ACC112 (cell line): Measurements from ENCODE around the gene AGBL1.

Source experiments
- H2AFZ ChIP-seq: fragments of 200-600 bp; sonication (generic); one replicate; pipeline ENCODE4 v1.6.0; 2017; ENCODE audit warnings: antibody characterized with exemption, low read length; ENCODE audit not compliant: unreplicated experiment
- H3K27ac ChIP-seq: fragments of 200-600 bp; sonication (generic); 2 replicates; pipeline ENCODE4 v1.5.1; 2014; ENCODE audit warnings: low read depth, mild to moderate bottlenecking, antibody characterized with exemption, low read length, moderate library complexity
- H3K27me3 ChIP-seq: fragments of 200-600 bp; sonication (generic); 2 replicates; pipeline ENCODE4 v1.6.1; 2014; ENCODE audit warnings: mild to moderate bottlenecking, antibody characterized with exemption, low read length, moderate library complexity, mixed read lengths; ENCODE audit not compliant: insufficient read depth
- H3K36me3 ChIP-seq: fragments of 200-600 bp; sonication (generic); 2 replicates; pipeline ENCODE4 v1.6.1; 2016; ENCODE audit warnings: mild to moderate bottlenecking, antibody characterized with exemption, low read length, moderate library complexity, mixed read lengths; ENCODE audit not compliant: insufficient read depth
- H3K4me1 ChIP-seq: fragments of 200-600 bp; sonication (generic); one replicate; pipeline ENCODE4 v1.6.1; 2016; ENCODE audit warnings: low read length, mixed read lengths; ENCODE audit not compliant: insufficient read depth, unreplicated experiment, control insufficient read depth
- H3K4me3 ChIP-seq: fragments of 200-600 bp; sonication (generic); 2 replicates; pipeline ENCODE4 v1.5.1; 2014; ENCODE audit warnings: mild to moderate bottlenecking, low read depth, low read length
- H3K79me2 ChIP-seq: fragments of 200-600 bp; sonication (generic); one replicate; pipeline ENCODE4 v1.6.0; 2016; ENCODE audit warnings: low read length; ENCODE audit not compliant: control insufficient read depth, unreplicated experiment, insufficient read depth

AGBL1 gene

DNA sequence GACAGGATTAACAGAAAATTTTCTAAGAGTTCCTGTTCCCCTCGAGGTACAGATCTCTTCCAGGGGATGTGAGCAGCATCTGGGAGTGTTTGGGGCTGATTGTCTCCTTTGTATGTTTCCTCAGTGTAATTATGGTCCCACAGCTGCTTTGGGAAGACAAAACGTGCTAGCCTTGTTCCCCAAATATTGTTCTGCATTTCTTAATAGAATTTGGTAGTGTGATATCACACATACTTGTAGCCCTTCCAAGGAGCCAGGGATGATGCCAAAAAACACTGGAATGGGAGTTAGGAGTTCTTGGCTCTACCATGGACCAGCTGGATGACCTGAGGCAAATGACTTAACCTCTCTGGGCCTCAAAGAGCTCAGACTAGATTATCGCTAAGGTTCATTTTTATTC, 19.0 kb upstream of the AGBL1 start:
- H3K4me1 ChIP-seq = no peaks in the 10 kb centered on the region

DNA sequence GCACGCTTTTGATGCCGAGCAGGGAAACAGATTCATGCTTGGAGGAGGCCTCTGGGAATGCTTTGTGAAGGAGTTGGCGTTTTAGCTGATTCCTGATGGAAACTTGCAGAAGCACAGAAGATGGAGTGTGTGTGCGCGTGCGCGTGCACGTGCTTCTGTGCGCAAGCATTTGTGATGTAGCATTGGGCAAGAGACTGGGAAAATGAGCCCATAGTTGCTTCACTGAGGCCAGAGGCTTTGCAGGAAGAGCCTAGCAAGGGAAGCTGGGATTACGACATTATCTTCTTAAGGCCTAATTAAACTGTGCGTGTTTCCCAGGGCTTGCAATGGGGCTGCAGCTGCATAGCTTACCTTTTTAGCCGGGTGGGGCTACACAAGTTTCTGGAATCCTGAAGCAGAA, 18.1 kb upstream of the AGBL1 start:
- no peak overlapping the region for H2AFZ ChIP-seq
- no peak overlapping the region for H3K27ac ChIP-seq
- no peaks in the 10 kb centered on the region for H3K36me3 ChIP-seq
- no peaks in the 10 kb centered on the region for H3K27me3 ChIP-seq
- no peaks in the 10 kb centered on the region for H3K79me2 ChIP-seq
- H3K4me1 ChIP-seq = no peaks in the 10 kb centered on the region
- H3K4me3 ChIP-seq = no peak overlapping the region

More for the DNA sequence above, 19.0 kb upstream of the AGBL1 start:
- H3K4me3 ChIP-seq = no peak overlapping the region
- H3K79me2 ChIP-seq = no peaks in the 10 kb centered on the region
- H3K27me3 ChIP-seq = no peaks in the 10 kb centered on the region
- H2AFZ ChIP-seq = no peak overlapping the region
- no peak overlapping the region for H3K27ac ChIP-seq
- H3K36me3 ChIP-seq = no peaks in the 10 kb centered on the region

DNA sequence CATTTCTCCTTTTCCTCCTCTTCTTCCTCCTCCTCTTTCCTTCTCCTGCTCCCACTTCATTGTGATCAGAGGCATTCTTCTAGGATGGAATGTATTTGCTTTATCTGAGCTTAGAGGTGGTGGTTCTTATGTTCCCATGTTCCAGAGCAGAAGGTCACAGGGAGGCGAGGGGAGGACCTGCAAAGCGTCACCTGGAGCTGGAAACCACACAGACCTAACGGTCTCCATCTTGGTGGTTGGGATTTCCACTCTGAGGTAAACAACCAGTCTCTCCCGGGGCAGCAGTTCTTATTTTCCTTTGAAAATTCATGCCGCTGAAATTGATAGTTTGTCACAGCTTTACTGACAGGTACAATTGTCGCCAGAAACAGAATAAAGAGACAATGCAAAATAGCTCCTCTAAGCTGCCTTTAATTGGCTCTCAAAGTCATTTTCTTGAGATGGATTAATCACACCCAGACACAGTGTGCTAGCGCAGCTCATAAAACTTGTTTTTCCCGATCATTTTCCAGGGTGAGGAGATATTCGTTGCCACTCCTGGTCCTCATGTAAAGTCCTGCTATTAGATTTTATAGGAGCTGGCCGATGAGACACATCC, 16.9 kb upstream of the AGBL1 start:
- H2AFZ ChIP-seq = no peak overlapping the region
- H3K36me3 ChIP-seq = no peaks in the 10 kb centered on the region
- no peak overlapping the region for H3K27ac ChIP-seq
- no peaks in the 10 kb centered on the region for H3K79me2 ChIP-seq
- no peak overlapping the region for H3K4me3 ChIP-seq
- no peaks in the 10 kb centered on the region for H3K4me1 ChIP-seq
- H3K27me3 ChIP-seq = no peaks in the 10 kb centered on the region

DNA sequence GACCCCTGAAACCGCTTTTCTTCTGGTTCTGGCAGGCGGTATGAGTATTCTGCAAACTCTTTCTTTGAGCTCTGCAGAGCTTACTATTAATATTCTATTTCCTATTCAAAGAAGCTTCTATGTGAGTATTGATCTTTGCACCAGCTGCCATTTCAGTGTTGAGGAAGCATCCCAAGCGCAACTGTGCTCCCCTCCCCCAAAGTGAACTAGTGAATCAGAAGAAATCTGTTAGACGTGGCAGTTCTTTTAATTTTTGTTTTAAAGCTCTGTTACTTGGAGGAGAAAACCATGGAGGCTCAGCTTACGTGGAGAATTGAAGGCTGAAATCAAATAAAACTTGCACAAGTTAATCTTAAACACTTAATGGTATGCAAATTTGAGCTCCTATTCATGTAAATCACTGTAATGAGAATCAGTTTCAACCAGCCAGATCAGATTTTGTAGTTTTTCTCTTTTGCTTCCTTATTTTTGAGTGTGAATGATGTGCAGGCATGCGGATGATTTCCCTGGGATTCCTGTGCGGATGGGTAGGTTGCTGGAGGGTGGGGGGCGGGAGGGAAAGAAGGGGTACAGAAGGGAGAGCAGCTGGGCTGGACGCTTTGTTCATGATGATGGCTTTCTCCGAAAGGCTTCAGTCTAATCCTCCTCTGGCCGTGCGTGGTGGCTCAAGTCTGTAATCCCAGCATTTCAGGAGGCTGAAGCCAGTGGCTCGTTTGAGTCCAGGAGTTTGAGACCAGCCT, 16.1 kb upstream of the AGBL1 start:
- no peaks in the 10 kb centered on the region for H3K27me3 ChIP-seq
- no peak overlapping the region for H3K4me3 ChIP-seq
- H3K79me2 ChIP-seq = no peaks in the 10 kb centered on the region
- no peak overlapping the region for H3K27ac ChIP-seq
- H2AFZ ChIP-seq = no peak overlapping the region
- H3K36me3 ChIP-seq = no peaks in the 10 kb centered on the region
- H3K4me1 ChIP-seq = no peaks in the 10 kb centered on the region

DNA sequence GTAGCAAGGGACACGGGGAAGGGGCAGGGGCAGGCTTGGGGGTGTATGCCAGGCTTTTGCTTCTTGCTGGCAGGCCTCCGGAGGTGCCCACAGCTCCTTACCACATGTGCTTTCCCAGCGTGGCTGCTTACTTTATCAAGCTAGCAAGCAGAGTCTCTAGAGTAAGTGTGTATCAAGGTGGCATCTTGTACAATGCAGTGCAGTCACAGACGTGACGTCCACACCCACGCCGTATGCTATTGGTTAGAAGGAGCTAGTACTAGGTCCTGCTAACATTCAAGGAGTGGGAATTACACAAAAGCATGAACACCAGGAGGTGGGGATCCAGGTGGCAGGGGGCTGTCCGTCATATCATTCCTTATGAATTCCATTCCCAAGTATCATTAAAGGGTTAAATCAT, 15.3 kb upstream of the AGBL1 start:
- Histone ChIP-seq H3K4me1 (no peaks in the 10 kb centered on the region), H3K79me2 (no peaks in the 10 kb centered on the region), H3K4me3 (no peak overlapping the region), H3K27me3 (no peaks in the 10 kb centered on the region), H3K36me3 (no peaks in the 10 kb centered on the region), H2AFZ (no peak overlapping the region), H3K27ac (no peak overlapping the region)

DNA sequence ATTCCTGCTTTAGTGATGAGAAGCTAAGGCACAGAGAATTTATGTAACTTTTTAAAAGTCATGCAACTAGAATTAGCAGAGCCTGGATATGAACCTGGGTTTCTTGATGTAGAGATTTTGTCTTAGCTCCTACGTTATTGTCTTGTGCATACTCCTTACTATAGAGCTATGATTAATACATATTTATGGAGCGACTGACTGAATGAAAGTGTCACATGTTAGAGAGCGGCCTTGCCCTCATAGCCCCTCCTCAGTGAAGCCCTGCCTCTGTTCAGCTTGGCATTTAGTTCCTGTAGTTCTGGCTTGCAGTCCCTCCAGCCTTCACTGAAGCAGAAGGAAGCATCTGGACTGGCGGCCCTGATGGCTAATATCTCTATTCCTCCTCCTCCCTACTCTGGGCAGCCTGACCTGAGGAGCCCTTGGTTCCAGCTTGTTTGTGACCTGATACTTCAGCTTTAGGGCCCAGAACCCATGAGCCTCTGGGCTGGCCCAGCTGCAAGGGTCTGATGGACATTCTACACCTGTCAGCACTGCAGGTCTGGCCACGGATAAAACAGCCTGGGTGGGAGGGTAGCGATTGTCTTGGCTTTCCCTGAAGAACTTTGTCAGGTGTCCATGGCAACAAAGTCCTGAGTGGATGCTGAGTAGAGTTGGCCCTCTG, 13.4 kb upstream of the AGBL1 start:
- H3K27me3 ChIP-seq = no peaks in the 10 kb centered on the region
- H3K4me3 ChIP-seq = no peak overlapping the region

DNA sequence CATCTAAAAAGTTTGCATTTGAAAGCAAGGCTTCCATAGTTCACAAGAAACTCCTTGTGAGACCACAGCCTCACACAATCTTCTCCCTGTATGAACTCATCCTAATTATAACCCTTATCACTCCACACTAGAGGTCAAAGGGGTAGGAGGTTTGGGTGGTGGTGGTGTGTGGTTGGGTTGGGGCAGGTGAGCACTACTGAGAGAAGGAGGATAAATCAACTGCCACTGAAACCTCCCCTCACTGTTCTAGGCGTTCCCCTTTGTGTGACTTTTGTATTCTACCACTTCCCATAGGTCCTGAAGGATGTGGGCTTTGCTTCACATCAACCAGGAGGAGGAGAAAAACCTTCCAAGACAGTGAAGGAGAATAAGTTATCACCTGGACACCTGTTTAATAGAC, 6.4 kb upstream of the AGBL1 start:
- Histone ChIP-seq H2AFZ (no peak overlapping the region), H3K27me3 (no peaks in the 10 kb centered on the region), H3K36me3 (no peaks in the 10 kb centered on the region), H3K27ac (no peak overlapping the region), H3K4me3 (no peak overlapping the region), H3K79me2 (no peaks in the 10 kb centered on the region), H3K4me1 (no peaks in the 10 kb centered on the region)

More for the DNA sequence above, 13.4 kb upstream of the AGBL1 start:
- Histone ChIP-seq H2AFZ (no peak overlapping the region), H3K79me2 (no peaks in the 10 kb centered on the region), H3K36me3 (no peaks in the 10 kb centered on the region), H3K4me1 (no peaks in the 10 kb centered on the region), H3K27ac (no peak overlapping the region)

DNA sequence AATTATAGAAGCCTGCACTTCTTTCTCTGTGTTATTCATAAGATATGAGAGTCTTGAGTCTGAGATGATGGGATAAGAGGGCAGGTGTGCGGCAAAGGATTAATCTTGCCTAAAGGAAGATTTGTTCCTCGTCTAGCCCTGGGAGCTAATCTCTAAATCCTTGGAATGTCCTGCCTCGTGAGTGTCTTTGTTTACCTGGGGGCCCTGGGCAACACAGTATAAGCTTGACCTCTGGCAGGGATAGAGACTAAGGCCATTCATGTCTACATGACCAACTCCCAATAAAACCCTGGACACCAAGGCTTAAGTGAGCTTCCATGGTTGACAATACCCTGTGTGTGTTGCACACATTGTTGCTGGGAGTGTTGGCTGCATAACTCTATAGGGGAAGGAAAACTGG, 3.2 kb upstream of the AGBL1 start:
- no peak overlapping the region for H3K4me3 ChIP-seq
- H3K79me2 ChIP-seq = no peaks in the 10 kb centered on the region
- no peak overlapping the region for H3K27ac ChIP-seq
- no peaks in the 10 kb centered on the region for H3K4me1 ChIP-seq
- no peaks in the 10 kb centered on the region for H3K36me3 ChIP-seq
- H2AFZ ChIP-seq = no peak overlapping the region
- no peaks in the 10 kb centered on the region for H3K27me3 ChIP-seq

DNA sequence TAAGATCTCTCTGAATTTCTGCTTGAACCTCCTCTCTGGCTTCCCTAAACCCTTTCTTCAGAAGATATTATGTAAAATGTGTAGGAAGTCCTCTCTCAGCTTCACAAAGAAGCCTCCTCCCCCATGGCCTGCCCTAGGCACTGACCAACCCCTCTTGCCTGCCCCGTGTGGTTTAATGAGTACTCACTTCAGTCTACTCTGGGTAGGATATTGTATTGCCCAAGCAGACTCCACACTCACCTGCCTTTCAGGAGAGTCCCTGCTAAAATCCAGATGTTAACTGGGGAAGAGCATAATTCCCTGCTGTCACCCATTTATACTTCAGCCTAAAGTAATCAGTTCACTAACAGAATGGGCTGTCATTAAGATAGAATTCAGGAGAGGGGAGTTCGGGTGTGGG, 2.6 kb upstream of the AGBL1 start:
- Histone ChIP-seq H3K4me3 (no peak overlapping the region), H3K27ac (no peak overlapping the region), H3K36me3 (no peaks in the 10 kb centered on the region), H2AFZ (no peak overlapping the region), H3K4me1 (no peaks in the 10 kb centered on the region), H3K79me2 (no peaks in the 10 kb centered on the region), H3K27me3 (no peaks in the 10 kb centered on the region)

DNA sequence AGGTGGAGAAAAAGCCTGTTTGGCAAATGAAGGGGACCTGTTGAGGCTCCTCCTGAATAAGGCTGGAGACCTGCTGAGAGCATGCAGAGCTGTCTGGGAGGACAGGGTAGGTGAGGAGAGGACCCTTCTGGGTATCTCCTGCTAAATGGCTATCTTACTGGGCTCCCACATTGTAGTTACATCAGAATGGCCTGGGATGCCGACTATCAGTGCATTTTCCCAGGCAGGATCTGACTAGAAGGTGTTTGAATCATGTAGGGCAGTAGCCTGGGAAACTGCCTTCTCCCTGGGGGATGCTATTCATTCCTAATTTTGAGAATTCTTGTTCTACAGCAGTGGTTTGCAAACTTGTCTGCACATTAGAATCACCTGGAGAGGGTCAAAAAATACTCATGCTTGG, 631 bp downstream of the AGBL1 start:
- no peaks in the 10 kb centered on the region for H3K4me1 ChIP-seq
- H3K27me3 ChIP-seq = no peaks in the 10 kb centered on the region
- H2AFZ ChIP-seq = no peak overlapping the region
- H3K36me3 ChIP-seq = no peaks in the 10 kb centered on the region
- no peaks in the 10 kb centered on the region for H3K79me2 ChIP-seq
- no peak overlapping the region for H3K27ac ChIP-seq
- no peak overlapping the region for H3K4me3 ChIP-seq
